Fibroblast of skin of right quadriceps (primary cell): ENCODE data around the gene HSD17B8.
A peak's percentile ranks its signal among the peaks of the same experiment; 100 is the strongest.

ENCODE experiments used
- DNase-seq: peaks from one replicate; pipeline ENCODE4 v3.0.0-alpha.2; 2013

Gene HSD17B8

GRCh38 chr6:33248932-33249731 is 44.7 kb downstream of the HSD17B8 start:
- peak; percentile 99 for DNase-seq

GRCh38 chr6:33249732-33250630 is 45.5 kb downstream of the HSD17B8 start:
- peak; percentile 77 for DNase-seq

GRCh38 chr6:33250731-33251130 is 46.3 kb downstream of the HSD17B8 start:
- no peak for DNase-seq

GRCh38 chr6:33251395-33252012 is 47.0 kb downstream of the HSD17B8 start:
- peak; percentile 35 for DNase-seq

DNA sequence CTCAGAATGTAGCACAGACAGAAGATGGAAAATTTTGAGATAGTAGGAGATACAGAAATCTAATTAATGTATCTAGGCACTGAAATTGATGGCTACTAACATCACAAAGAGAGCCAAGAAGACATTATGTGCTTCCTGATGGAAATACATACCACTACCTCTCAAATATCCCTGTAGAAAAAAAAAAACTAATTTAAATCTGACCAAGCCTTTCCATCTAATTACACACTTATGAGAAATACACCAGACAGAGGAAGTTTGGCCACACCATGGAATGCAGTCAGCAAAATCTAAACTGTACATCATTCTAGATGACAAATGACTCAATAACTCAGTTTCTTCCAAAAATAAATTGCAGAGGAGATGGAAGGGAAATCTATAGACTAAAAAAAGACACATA is 48.3 kb downstream of the HSD17B8 start:
- peak; percentile 80 for DNase-seq

DNA sequence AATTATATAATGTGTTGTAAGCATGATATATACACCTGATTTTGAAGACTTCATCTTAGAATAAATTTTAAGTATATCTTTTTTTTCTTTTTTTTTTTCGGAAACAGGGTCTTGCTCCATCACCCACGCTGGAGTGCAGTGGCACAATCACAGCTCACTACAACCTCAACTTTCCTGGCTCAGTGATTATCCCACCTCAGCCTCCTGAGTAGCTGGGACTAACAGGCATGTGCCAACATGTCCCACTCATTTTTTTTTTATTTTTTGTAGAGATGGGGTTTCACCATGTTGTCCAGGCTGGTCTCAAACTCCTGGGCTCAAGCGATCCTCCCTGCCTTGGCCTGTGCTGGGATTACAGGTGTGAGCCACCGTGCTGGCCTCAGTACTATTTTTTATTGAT is 50.1 kb downstream of the HSD17B8 start:
- DNase-seq, result no peak
